ENCODE measurements around the gene SLC26A9. TPM values are rescaled to one million over a fixed set of nuclear protein-coding genes. Genes with fewer than 3 reads are reported as not detected.
A peak's percentile ranks its signal among the peaks of the same experiment; 100 is the strongest.

SLC26A9 gene
- total and polyA plus RNA-seq, 2 donors from 2014 or later = 0.69 to 5.9 TPM

GRCh38 chr1:205962821-205963221 lies 19.6 kb upstream of the SLC26A9 start:
- peak in 1 of 5 donors; percentile 53 for DNase-seq
- Histone ChIP-seq H3K9me3 (ENCODE audit: control insufficient read depth in 2 of 3, insufficient read depth in 1 of 3, low read length in 3 of 3) (no peaks in the 10 kb centered on the region), H3K4me1 (ENCODE audit: control insufficient read depth in 2 of 3, insufficient read depth in 2 of 3, low read depth in 1 of 3, low read length in 3 of 3) (peaks cover 0 to 6% (median 6%) of the 10 kb centered on the region in 3 donors), H3K9ac (ENCODE audit: low read length in 3 of 3) (no peak overlapping the region), H3K4me3 (ENCODE audit: low read length in 3 of 3) (no peak overlapping the region), H3K36me3 (ENCODE audit: control insufficient read depth in 2 of 3, insufficient read depth in 3 of 3, low read length in 3 of 3) (no peaks in the 10 kb centered on the region), H3K27ac (ENCODE audit: low read depth in 2 of 2, low read length in 2 of 2) (no peak overlapping the region), H3K27me3 (ENCODE audit: control insufficient read depth, insufficient read depth, low read length) (no peaks in the 10 kb centered on the region)
- FAIRE-seq = no peak
- no peak for TF ChIP-seq CTCF (IDR thresholded peaks at IDR 0.05; ENCODE audit: borderline replicate concordance, extremely low read depth, insufficient read depth)
- intact Hi-C loops (cut with DNase I) = no loop called here

- Histone ChIP-seq H3K27ac (ENCODE audit: low read depth in 2 of 2, low read length in 2 of 2) (no peak overlapping the region), H3K9me3 (ENCODE audit: control insufficient read depth in 2 of 3, insufficient read depth in 1 of 3, low read length in 3 of 3) (no peaks in the 10 kb centered on the region), H3K36me3 (ENCODE audit: control insufficient read depth in 2 of 3, insufficient read depth in 3 of 3, low read length in 3 of 3) (no peaks in the 10 kb centered on the region), H3K4me1 (ENCODE audit: control insufficient read depth in 2 of 3, insufficient read depth in 2 of 3, low read depth in 1 of 3, low read length in 3 of 3) (peaks cover 0 to 6% (median 6%) of the 10 kb centered on the region in 3 donors), H3K27me3 (ENCODE audit: control insufficient read depth, insufficient read depth, low read length) (no peaks in the 10 kb centered on the region), H3K9ac (ENCODE audit: low read length in 3 of 3) (no peak overlapping the region), H3K4me3 (ENCODE audit: low read length in 3 of 3) (no peak overlapping the region)
- FAIRE-seq (no peak), DNase-seq (peak; percentile 37 to 73 (median 59))
- TF ChIP-seq CTCF (IDR thresholded peaks at IDR 0.05; ENCODE audit: borderline replicate concordance, extremely low read depth, insufficient read depth) = no peak
- intact Hi-C loops (cut with DNase I) = no loop called here
Observed at GRCh38 chr1:205961991-205962820, 18.9 kb upstream of the SLC26A9 start.

GRCh38 chr1:205961405-205961804 lies 18.1 kb upstream of the SLC26A9 start:
- Histone ChIP-seq H3K27me3 (ENCODE audit: control insufficient read depth, insufficient read depth, low read length) (no peaks in the 10 kb centered on the region), H3K9ac (ENCODE audit: low read length in 3 of 3) (no peak overlapping the region), H3K4me1 (ENCODE audit: control insufficient read depth in 2 of 3, insufficient read depth in 2 of 3, low read depth in 1 of 3, low read length in 3 of 3) (peaks cover 0 to 6% (median 6%) of the 10 kb centered on the region in 3 donors), H3K27ac (ENCODE audit: low read depth in 2 of 2, low read length in 2 of 2) (no peak overlapping the region), H3K4me3 (ENCODE audit: low read length in 3 of 3) (no peak overlapping the region), H3K36me3 (ENCODE audit: control insufficient read depth in 2 of 3, insufficient read depth in 3 of 3, low read length in 3 of 3) (no peaks in the 10 kb centered on the region), H3K9me3 (ENCODE audit: control insufficient read depth in 2 of 3, insufficient read depth in 1 of 3, low read length in 3 of 3) (no peaks in the 10 kb centered on the region)
- DNase-seq (peak in 4 of 5 donors; percentile 25 to 75 (median 48)), FAIRE-seq (no peak)
- no peak for TF ChIP-seq CTCF (IDR thresholded peaks at IDR 0.05; ENCODE audit: borderline replicate concordance, extremely low read depth, insufficient read depth)
- intact Hi-C loops (cut with DNase I) = no loop called here

Data from kidney (tissue), 14 donors.